Measurements from ENCODE around the gene NEK9.
A peak's percentile ranks its signal among the peaks of the same experiment; 100 is the strongest.
"Not testable (repeated sequence)": the region's sequence is repeated elsewhere in the genome, so short reads cannot be mapped to it uniquely, and the experiment has no call there.

NEK9 gene

DNA sequence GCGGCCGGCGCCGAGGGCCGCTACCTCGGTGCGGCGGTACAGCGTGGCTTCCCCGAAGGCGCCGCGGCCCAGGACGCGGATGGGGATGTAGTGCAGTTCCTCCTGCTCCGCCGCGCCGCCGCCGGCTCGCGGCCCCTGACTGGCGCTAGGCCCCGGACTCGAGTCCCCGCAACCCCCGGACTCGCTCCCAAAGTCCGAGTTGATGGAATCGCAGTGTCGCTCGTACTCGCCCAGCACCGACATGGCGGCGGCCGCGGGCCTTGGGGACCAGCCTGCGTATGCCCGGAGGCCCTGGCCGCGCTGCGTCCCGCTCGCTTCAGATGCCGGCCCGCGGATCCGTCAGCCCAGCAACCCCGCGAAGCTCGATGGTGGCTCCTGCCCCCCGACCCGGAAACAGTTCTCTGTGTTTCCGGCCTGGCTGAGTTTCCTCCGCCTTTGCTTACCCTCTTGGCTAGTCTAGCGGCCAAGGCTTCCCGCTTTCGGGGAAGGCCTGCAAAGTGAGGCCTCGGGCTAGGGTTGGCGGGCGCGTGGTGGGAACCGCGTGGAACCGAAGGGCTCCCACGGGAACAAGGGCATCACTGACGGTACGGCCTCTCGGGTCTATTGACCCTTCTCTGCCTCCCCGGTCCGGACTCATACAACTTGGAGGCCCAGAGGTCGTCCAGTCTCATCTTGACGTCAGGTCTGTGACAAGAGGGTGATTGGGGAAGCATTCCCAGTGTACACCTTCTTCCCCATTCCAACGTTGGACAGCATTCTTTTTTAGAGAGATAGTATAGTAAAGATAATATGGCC lies at the start of gene NEK9:
Gene NEK9 (minus strand): TSS at position 370 of the 795 bp plus-strand sequence. CDS start 127 bp downstream, at position 243.
- peak; percentile 70 to 85 (median 78) for DNase-seq (ENCODE audit: low read depth in 3 of 3, low spot score in 1 of 3)

- DNase-seq (ENCODE audit: low read depth in 3 of 3, low spot score in 1 of 3) = peak; percentile 73 to 84 (median 83)
Observed at GRCh38 chr14:75176142-75176820, 49.4 kb upstream of the NEK9 start, which contains the start of gene TMED10. TSS of gene TMED10 (minus strand) at chr14:75176612. CDS start at chr14:75176579, 33 bp downstream.

DNA sequence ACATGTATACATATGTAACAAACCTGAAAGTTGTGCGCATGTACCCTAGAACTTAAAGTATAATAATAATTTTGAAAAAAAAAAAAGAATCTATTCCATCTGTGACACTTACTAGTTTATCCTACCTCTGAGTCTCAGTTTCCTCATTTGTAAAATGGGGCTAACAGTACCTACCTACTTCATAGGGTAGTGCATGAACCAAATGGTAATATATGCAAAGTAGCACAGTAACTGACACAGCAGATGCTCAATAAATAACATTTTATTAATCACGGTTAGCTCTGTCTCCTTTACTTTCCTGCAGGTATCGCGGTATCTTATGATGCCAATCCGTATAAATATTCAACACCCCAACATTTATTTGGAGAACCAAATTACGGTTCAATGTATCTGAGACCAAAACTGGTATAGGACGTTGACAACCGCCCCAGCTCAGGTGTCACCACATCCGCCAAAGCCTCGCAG lies 48.9 kb upstream of the NEK9 start:
- no peak for DNase-seq (ENCODE audit: low read depth in 3 of 3, low spot score in 1 of 3)

DNA sequence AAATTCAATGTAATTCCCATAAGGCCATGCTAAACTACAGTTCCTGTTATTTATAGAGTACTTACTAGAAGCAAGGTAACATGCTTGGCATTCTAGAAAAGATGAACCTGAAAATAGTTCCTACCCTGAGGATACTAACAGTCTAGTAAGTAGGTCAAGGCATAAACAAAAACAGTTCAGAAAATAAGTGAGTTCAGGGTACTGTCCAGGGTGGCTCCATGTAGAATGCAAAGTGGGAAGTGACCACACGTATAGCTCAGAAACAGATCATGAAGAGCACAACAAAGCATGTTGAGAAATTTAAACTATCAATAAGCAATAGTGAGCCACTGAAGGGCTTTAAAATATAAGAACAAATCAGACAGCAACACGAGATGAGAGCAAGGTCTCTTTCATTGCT lies 47.2 kb upstream of the NEK9 start:
- no peak for DNase-seq (ENCODE audit: low read depth in 3 of 3, low spot score in 1 of 3)

- DNase-seq (ENCODE audit: low read depth in 3 of 3, low spot score in 1 of 3) = no peak
Observed at GRCh38 chr14:75170772-75171171, 43.9 kb upstream of the NEK9 start.

- no peak for DNase-seq (ENCODE audit: low read depth in 3 of 3, low spot score in 1 of 3)
Observed at GRCh38 chr14:75168586-75169335, 41.9 kb upstream of the NEK9 start.

DNA sequence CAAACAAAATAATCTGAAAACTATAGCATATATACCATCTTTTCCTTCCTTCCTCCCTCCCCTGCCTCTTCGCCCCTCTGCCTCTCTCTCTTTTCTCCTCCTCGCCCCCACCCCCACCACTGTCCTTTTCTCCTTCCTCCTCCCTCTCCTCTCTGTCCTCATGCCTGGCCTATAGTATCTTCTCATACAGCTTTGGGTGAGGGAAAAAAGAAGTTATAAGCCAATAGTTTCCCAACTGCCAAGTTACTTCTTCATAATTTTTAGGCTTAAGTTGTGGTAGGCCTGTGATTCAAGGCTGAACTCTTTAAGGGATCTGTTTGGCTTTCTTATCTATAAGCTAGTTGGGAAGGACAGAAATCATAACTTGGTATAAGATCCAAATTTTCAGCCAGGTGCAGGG lies 40.5 kb upstream of the NEK9 start:
- DNase-seq (ENCODE audit: low read depth in 3 of 3, low spot score in 1 of 3) = no peak

DNA sequence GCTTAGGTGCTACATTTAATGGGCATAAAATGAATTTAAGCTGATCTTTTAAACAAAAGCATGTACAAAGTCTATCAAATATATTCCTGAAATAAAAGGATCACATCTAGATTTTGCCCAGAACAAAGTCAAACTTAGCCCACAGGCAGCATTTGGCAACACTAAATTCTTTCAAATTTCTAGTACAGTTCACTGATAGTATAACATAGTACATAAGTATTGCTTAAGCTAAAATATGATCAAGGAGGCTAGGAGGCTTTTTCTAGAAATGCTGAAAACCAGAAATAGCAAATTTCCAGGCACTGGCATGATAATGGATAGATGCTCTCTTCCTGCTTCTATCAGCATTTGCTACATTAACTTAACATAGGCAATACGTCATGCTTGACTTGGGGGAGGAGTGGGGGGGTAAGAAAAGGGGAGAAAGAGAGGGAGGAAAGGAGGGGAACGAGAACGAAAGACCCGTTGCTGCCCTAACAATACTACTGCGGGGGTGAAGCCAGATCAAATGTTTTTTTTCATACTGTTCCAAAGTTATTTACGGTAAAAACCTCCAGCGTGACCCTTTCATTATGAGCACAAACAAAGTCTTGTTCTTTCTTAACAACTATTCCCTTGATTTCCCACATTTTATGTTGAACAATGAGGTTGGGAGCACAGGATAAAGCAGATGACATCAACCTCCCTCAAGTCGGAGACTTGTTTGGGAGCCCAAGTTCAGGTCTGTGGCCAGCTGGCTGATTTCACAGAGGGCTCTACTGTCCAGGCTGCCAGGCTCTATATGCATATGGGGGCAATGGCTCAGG lies 38.9 kb upstream of the NEK9 start:
- DNase-seq (ENCODE audit: low read depth in 3 of 3, low spot score in 1 of 3) = no peak

DNA sequence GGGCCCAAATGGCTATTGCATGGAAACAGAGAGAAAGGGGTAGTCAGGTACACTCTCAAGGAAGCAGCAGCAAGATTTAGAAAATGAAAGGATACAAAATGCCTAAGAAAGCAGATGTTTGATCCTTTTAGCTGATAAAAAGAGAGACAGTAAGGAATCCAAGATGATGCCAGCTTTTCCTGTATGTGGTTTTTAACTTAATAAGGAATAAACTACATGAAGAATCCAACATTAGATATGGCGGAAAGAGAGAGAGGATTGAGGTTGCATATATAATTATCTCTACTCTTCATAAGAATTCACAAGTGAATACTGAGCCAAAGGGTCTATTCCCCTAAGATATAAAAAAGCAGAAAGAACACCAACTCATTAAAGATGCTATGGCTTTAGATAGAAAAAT lies 38.0 kb upstream of the NEK9 start:
- DNase-seq (ENCODE audit: low read depth in 3 of 3, low spot score in 1 of 3) = no peak

DNA sequence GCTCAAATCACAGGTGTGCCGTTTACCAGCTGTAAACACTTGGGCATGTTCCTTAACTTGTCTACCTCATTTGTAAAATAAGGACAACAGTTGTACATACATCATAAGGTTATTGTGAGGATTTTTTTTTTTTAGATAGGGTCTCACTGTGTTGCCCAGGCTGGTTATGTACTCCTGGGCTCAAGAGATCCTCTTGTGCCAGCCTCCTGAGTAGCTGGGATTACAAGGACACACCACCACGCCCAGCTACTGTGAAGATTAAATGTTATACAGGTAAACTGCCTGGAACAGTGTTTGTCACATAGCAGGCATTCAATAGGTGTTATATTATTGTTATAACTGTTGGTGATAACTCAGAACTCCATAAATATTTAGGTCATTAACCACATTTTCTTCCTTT lies 36.8 kb upstream of the NEK9 start:
- DNase-seq (ENCODE audit: low read depth in 3 of 3, low spot score in 1 of 3) = no peak

DNA sequence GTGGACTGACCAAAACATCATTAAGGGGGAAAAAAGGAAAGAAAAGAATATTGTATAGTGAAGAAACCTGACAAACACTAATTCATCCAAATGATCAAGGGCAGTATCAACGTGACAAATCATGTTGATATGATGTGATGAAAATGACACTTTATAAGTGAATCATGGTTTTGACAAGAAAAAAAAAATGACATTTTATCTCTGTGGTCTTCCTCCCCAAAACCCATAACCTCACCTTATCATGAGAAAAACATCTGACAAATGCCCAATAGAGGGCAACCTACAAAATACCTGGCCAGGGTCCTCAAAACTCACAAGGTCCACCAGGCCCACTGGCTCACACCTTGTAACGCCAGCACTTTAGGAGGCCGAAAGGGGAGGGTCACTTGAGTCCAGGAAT lies 35.8 kb upstream of the NEK9 start:
- no peak for DNase-seq (ENCODE audit: low read depth in 3 of 3, low spot score in 1 of 3)

DNA sequence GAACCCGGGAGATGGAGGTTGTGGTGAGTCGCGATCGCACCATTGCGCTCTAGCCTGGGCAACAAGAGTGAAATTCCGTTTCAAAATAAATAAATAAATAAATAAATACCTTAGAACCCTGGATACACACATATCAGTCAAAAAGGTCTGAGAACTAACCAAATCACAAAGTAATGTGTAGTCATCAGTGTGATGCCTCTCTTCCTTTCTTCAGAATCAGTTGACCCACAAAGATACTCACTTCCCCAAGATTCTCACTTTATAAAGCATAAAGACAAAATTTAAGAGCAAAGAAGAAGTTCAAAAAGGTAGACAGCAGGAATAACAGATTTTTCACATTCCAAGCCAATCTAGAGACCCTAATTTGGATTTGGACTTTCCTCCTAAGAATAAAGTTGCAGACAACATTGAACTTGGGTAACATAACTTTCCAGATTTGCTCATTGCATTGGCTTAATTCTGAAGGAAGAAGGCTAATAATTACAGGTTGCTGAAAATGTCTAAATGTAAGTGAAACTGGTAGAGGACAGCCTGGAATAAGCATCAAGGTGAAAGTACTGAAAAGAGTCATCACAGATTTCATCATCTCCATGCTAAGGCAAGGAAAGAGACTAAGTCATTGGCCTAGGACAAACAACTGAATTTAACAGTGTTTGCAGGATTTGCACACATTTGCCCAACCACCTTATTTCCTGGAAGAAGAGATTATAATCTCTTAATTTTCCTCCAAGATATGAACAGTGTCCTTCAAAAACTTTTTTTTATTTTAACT lies 32.2 kb upstream of the NEK9 start:
- DNase-seq (ENCODE audit: low read depth in 3 of 3, low spot score in 1 of 3) = no peak

DNA sequence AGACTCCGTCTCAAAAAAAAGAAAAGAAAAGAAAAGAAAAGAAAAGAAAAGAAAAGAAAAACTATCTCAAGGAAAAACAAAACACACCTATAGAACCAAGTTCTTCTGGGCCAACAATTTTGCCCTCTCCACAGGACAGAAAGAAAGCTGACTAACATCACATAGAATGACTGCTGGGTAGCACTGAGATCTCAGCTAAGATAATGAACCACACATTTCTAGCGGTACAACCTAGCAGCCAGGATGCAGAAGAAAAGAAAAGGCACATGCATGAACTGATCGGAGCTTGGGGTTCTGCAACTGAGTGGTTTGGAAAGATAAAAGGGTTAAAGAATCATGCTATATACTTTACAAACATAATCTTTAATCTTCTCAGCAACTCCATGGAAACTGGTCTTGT lies 30.1 kb upstream of the NEK9 start:
- no peak for DNase-seq (ENCODE audit: low read depth in 3 of 3, low spot score in 1 of 3)

DNA sequence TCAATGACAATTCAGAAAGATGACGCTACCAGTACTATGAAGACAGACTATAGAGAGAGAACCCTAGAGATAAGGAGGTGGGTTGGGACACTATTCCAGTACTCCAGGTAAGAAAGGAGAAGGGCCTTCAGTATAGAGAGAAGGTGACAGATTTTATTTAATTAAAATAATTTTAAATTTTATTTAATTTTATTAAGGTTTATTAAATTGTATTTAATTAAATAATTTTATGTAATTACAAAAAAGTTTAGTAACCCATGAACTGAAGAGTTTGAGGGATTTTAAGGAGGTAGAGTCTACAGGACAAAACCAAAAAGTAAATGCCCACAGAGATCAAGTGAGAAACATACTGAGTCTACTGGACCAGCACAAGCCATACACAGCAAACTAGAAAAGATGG lies 29.3 kb upstream of the NEK9 start:
- DNase-seq (ENCODE audit: low read depth in 3 of 3, low spot score in 1 of 3) = no peak

DNA sequence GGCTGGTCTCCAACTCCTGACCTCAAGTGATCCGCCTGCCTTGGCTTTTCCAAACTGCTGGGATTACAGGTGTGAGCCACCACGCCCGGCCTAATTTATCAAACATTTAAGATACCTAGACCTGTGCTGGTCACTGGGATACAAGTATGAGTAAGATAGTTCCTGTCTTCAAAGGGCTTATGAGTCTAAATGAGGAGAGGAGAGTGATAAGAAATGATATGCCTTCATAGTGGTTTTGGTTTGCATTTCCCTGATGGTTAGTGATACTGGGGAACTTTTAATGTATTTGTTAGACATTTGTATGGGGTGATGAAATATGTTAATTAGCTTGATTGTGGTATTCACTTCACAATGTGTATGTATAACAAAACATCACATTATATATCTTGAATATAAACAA lies 28.3 kb upstream of the NEK9 start:
- no peak for DNase-seq (ENCODE audit: low read depth in 3 of 3, low spot score in 1 of 3)

GRCh38 chr14:75153295-75153694 lies 26.4 kb upstream of the NEK9 start:
- no peak for DNase-seq (ENCODE audit: low read depth in 3 of 3, low spot score in 1 of 3)

DNA sequence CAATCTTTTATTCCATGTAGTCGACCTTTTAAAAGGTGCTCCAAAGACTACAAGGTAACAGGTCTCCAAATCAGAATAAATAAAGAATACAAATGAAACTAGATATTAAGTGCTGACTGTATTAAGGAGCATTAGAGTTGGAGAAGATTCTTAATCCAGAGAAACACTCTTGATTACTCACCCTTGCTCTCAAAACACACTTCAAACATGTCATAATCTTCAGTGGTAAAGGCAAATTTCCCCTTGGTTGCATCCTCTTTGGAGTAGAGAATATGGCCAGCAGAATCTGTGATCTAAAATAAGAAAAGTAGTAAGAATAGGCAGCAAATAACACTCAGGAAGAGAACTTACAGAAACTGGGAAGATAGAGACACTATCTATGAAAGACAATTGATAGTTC lies 25.0 kb upstream of the NEK9 start:
- DNase-seq (ENCODE audit: low read depth in 3 of 3, low spot score in 1 of 3) = no peak

DNA sequence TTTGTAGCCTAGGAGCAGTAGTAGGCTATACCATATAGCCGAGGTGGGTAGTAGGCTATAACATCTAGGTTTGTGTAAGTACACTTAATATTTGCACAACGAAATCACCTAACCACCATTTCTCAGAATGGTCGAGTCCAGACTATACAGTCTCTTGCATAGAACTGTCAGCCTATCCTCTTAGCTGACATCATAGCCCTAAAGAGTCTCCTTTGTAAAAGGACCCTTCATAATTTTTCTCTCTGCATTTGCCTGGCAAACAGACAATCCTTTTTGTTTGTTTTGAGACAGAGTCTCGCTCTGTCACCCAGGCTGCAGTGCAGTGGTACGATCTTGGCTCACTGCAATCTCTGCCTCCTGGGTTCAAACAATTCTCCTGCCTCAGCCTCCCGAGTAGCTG lies 23.8 kb upstream of the NEK9 start:
- not testable (repeated sequence) for DNase-seq (ENCODE audit: low read depth in 3 of 3, low spot score in 1 of 3)

- no peak for DNase-seq (ENCODE audit: low read depth in 3 of 3, low spot score in 1 of 3)
Observed at GRCh38 chr14:75150150-75150549, 23.3 kb upstream of the NEK9 start.

GRCh38 chr14:75147423-75148071 lies 20.7 kb upstream of the NEK9 start:
- no peak for DNase-seq (ENCODE audit: low read depth in 3 of 3, low spot score in 1 of 3)
